MM.1S (cell line): Measurements from ENCODE around the gene PSMD1.

Experiments
- DNase-seq: peaks from one replicate; pipeline ENCODE4 v3.0.0-alpha.2; 2015
- H2AFZ ChIP-seq: fragments of 300-600 bp; sonication (generic); 2 replicates; pipeline ENCODE4 v1.6.0; 2016; ENCODE audit warnings: antibody characterized with exemption, low read length
- H3F3A ChIP-seq: fragments of 300-600 bp; sonication (generic); 2 replicates; pipeline ENCODE4 v1.6.1; 2016; ENCODE audit warnings: mild to moderate bottlenecking, antibody characterized with exemption, low read length, moderate library complexity, mixed read lengths; ENCODE audit not compliant: insufficient read depth
- H3K27ac ChIP-seq: fragments of 300-600 bp; sonication (generic); 2 replicates; pipeline ENCODE4 v1.5.1; 2016; ENCODE audit warnings: mild to moderate bottlenecking, low read length
- H3K27me3 ChIP-seq: fragments of 300-600 bp; sonication (generic); replicated peaks from 2 replicates; pipeline ENCODE4 v1.6.0; 2016; ENCODE audit warnings: low read length; ENCODE audit not compliant: insufficient read depth
- H3K36me3 ChIP-seq: fragments of 300-600 bp; sonication (generic); replicated peaks from 2 replicates; pipeline ENCODE4 v1.6.1; 2016; ENCODE audit warnings: mild to moderate bottlenecking, low read length, mixed read lengths; ENCODE audit not compliant: insufficient read depth
- H3K4me1 ChIP-seq: fragments of 300-600 bp; sonication (generic); 2 replicates; pipeline ENCODE4 v1.6.1; 2016; ENCODE audit warnings: low read length, mixed read lengths
- H3K4me2 ChIP-seq: fragments of 300-600 bp; sonication (generic); 2 replicates; pipeline ENCODE4 v1.6.0; 2016; ENCODE audit warnings: low read depth, low read length
- H3K4me3 ChIP-seq: fragments of 300-600 bp; sonication (generic); 2 replicates; pipeline ENCODE4 v1.5.1; 2016; ENCODE audit warnings: low read length, mixed read lengths
- H3K79me2 ChIP-seq: fragments of 300-600 bp; sonication (generic); 2 replicates; pipeline ENCODE4 v1.6.1; 2016; ENCODE audit warnings: mixed run types, low read length, mixed read lengths
- H3K9ac ChIP-seq: fragments of 300-600 bp; sonication (generic); 2 replicates; pipeline ENCODE4 v1.6.1; 2016; ENCODE audit warnings: low read length, mixed read lengths
- H3K9me2 ChIP-seq: fragments of 300-600 bp; sonication (generic); replicated peaks from 2 replicates; pipeline ENCODE4 v1.6.1; 2016; ENCODE audit warnings: mild to moderate bottlenecking, low read length, mixed read lengths; ENCODE audit not compliant: insufficient read depth
- H3K9me3 ChIP-seq: fragments of 300-600 bp; sonication (generic); replicated peaks from 2 replicates; pipeline ENCODE4 v1.6.1; 2016; ENCODE audit warnings: mild to moderate bottlenecking, low read length, mixed read lengths; ENCODE audit not compliant: insufficient read depth
- H4K20me1 ChIP-seq: fragments of 300-600 bp; sonication (generic); 2 replicates; pipeline ENCODE4 v1.6.1; 2016; ENCODE audit warnings: mild to moderate bottlenecking, low read length, moderate library complexity, mixed read lengths; ENCODE audit not compliant: insufficient read depth
- EZH2 ChIP-seq: fragments of 300-600 bp; sonication (generic); optimal IDR thresholded peaks from 2 replicates; pipeline ENCODE3; 2017; ENCODE audit warnings: low read depth, mild to moderate bottlenecking, antibody characterized with exemption, low read length, mixed read lengths
- EZH2phosphoT487 ChIP-seq: fragments of 300-600 bp; sonication (generic); IDR thresholded peaks from 2 replicates; pipeline ENCODE4 v1.6.1; 2018; ENCODE audit warnings: antibody characterized with exemption, low read length
- TF ChIP-seq, protein P1 (sequence below): fragments of 300-600 bp; sonication (generic); IDR thresholded peaks from 2 replicates; pipeline ENCODE4 v1.5.1; 2016; ENCODE audit warnings: antibody characterized with exemption, low read length, mixed read lengths

The PSMD1 gene

GRCh38 chr2:231056453-231057416, at the start of gene PSMD1:
TSS of gene PSMD1 (plus strand) at chr2:231056867. CDS start at chr2:231057026, 159 bp downstream.
- no peaks in the 10 kb centered on the region for H3F3A ChIP-seq
- H3K27ac ChIP-seq, result peak within 1 kb of the TSS; percentile 74; the same call in 1 of the 2 replicates
- H3K4me3 ChIP-seq, result peak within 1 kb of the TSS; percentile 98
- H3K9me3 ChIP-seq, result no peaks in the 10 kb centered on the region
- H3K4me1 ChIP-seq, result peaks cover 27% of the 10 kb centered on the region; the same call in 1 of the 2 replicates
- peaks cover 12% of the 10 kb centered on the region for H4K20me1 ChIP-seq
- H3K27me3 ChIP-seq, result no peaks in the 10 kb centered on the region
- no peak for TF ChIP-seq EZH2
- TF ChIP-seq, protein P1, sequence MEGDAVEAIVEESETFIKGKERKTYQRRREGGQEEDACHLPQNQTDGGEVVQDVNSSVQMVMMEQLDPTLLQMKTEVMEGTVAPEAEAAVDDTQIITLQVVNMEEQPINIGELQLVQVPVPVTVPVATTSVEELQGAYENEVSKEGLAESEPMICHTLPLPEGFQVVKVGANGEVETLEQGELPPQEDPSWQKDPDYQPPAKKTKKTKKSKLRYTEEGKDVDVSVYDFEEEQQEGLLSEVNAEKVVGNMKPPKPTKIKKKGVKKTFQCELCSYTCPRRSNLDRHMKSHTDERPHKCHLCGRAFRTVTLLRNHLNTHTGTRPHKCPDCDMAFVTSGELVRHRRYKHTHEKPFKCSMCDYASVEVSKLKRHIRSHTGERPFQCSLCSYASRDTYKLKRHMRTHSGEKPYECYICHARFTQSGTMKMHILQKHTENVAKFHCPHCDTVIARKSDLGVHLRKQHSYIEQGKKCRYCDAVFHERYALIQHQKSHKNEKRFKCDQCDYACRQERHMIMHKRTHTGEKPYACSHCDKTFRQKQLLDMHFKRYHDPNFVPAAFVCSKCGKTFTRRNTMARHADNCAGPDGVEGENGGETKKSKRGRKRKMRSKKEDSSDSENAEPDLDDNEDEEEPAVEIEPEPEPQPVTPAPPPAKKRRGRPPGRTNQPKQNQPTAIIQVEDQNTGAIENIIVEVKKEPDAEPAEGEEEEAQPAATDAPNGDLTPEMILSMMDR, result peak; percentile 80
- H3K4me2 ChIP-seq, result peak within 1 kb of the TSS; percentile 89
- H3K9me2 ChIP-seq, result no peaks in the 10 kb centered on the region
- H2AFZ ChIP-seq, result peak within 1 kb of the TSS; percentile 34
- H3K79me2 ChIP-seq, result peaks cover 51% of the 10 kb centered on the region
- H3K36me3 ChIP-seq, result no peaks in the 10 kb centered on the region; the same call in 1 of the 2 replicates
- peak within 1 kb of the TSS; percentile 97 for H3K9ac ChIP-seq
- peak; percentile 89 for DNase-seq

GRCh38 chr2:231007286-231008098, 49.2 kb upstream of the PSMD1 start:
- H3K9ac ChIP-seq, result no peak overlapping the region
- no peaks in the 10 kb centered on the region for H3K4me1 ChIP-seq
- H3K4me2 ChIP-seq, result no peak overlapping the region
- no peak for DNase-seq
- H3F3A ChIP-seq, result no peaks in the 10 kb centered on the region
- no peaks in the 10 kb centered on the region for H3K36me3 ChIP-seq
- H3K4me3 ChIP-seq, result no peak overlapping the region
- TF ChIP-seq EZH2phosphoT487 (no peak), EZH2 (no peak)
- TF ChIP-seq, protein P1, result no peak
- H3K9me3 ChIP-seq, result no peaks in the 10 kb centered on the region
- H3K9me2 ChIP-seq, result no peaks in the 10 kb centered on the region
- no peak overlapping the region for H3K27ac ChIP-seq
- no peaks in the 10 kb centered on the region for H4K20me1 ChIP-seq
- H3K27me3 ChIP-seq, result no peaks in the 10 kb centered on the region
- no peak overlapping the region for H2AFZ ChIP-seq
- no peaks in the 10 kb centered on the region for H3K79me2 ChIP-seq

GRCh38 chr2:231008131-231008530, 48.5 kb upstream of the PSMD1 start:
- Histone ChIP-seq H2AFZ (no peak overlapping the region), H3K27ac (no peak overlapping the region), H3K4me1 (no peaks in the 10 kb centered on the region), H3K79me2 (no peaks in the 10 kb centered on the region), H3K4me2 (no peak overlapping the region), H3K9ac (no peak overlapping the region), H3F3A (no peaks in the 10 kb centered on the region), H3K9me2 (no peaks in the 10 kb centered on the region), H3K9me3 (no peaks in the 10 kb centered on the region), H3K27me3 (no peaks in the 10 kb centered on the region), H3K36me3 (no peaks in the 10 kb centered on the region), H4K20me1 (no peaks in the 10 kb centered on the region), H3K4me3 (no peak overlapping the region)
- no peak for TF ChIP-seq EZH2phosphoT487
- no peak for DNase-seq
